Mesenchymal stem cell (in vitro differentiated cells and primary cell): ENCODE results near the gene DUS1L.

Experiments
- DNase-seq: peaks from one replicate; pipeline ENCODE4 v3.0.0-alpha.2; 2013
- H2AFZ ChIP-seq: one replicate; pipeline ENCODE4 v1.6.1; 2013; ENCODE audit warnings: low read depth, mild to moderate bottlenecking, control low read depth, inconsistent platforms, low read length, moderate library complexity
- H2AK5ac ChIP-seq: 2 replicates; pipeline ENCODE4 v1.6.1; 2013; ENCODE audit warnings: low read length, moderate library complexity, mild to moderate bottlenecking, inconsistent platforms; ENCODE audit not compliant: severe bottlenecking
- H2BK120ac ChIP-seq: one replicate; pipeline ENCODE4 v1.6.1; 2013; ENCODE audit warnings: low read depth, mild to moderate bottlenecking, inconsistent platforms, low read length, moderate library complexity
- H2BK12ac ChIP-seq, 2 experiments: one replicate each; pipeline ENCODE4 v1.6.1; 2013; ENCODE audit warnings: inconsistent platforms in 2 of 2, low read length in 2 of 2, mild to moderate bottlenecking in 2 of 2, moderate library complexity in 2 of 2, control low read depth in 1 of 2
- H2BK15ac ChIP-seq: one replicate; pipeline ENCODE4 v1.6.1; 2013; ENCODE audit warnings: mild to moderate bottlenecking, low read depth, inconsistent platforms; ENCODE audit not compliant: poor library complexity, severe bottlenecking
- H2BK5ac ChIP-seq: 2 replicates; pipeline ENCODE4 v1.6.1; 2013; ENCODE audit warnings: low read depth, mild to moderate bottlenecking, low read length, control low read depth, inconsistent platforms; ENCODE audit not compliant: poor library complexity, severe bottlenecking
- H3K14ac ChIP-seq, 2 experiments: one replicate each; pipeline ENCODE4 v1.6.1; 2013; ENCODE audit warnings: inconsistent platforms in 2 of 2, low read length in 2 of 2, control low read depth in 1 of 2, mild to moderate bottlenecking in 1 of 2, moderate library complexity in 1 of 2
- H3K18ac ChIP-seq, 2 experiments: one replicate each; pipeline ENCODE4 v1.6.1; 2013; ENCODE audit warnings: inconsistent platforms in 2 of 2, low read length in 2 of 2, control low read depth in 1 of 2, low read depth in 1 of 2, mild to moderate bottlenecking in 1 of 2
- H3K23ac ChIP-seq, 2 experiments: one replicate each; pipeline ENCODE4 v1.6.1; 2013; ENCODE audit warnings: inconsistent platforms in 2 of 2, low read length in 2 of 2, mild to moderate bottlenecking in 2 of 2, moderate library complexity in 2 of 2, control low read depth in 1 of 2
- H3K27ac ChIP-seq: 2 replicates; pipeline ENCODE4 v1.5.1; 2013; ENCODE audit warnings: mild to moderate bottlenecking, moderate library complexity, low read length, control low read depth, inconsistent platforms; ENCODE audit not compliant: poor library complexity, severe bottlenecking
- H3K27me3 ChIP-seq, 2 experiments: 2 replicates each; pipeline versions ENCODE4 v1.6.1 to v1.7.0; 2013; ENCODE audit warnings: low read length in 2 of 2, mild to moderate bottlenecking in 2 of 2, moderate library complexity in 2 of 2, control low read depth in 1 of 2, inconsistent platforms in 1 of 2; ENCODE audit not compliant: control insufficient read depth in 1 of 2, insufficient read depth in 1 of 2
- H3K36me3 ChIP-seq, 2 experiments: 2 replicates each; pipeline versions ENCODE4 v1.6.1 to v1.7.0; 2013; ENCODE audit warnings: low read length in 2 of 2, control low read depth in 1 of 2, inconsistent platforms in 1 of 2, low read depth in 1 of 2, mild to moderate bottlenecking in 1 of 2; ENCODE audit not compliant: insufficient read depth in 2 of 2, control insufficient read depth in 1 of 2
- H3K4ac ChIP-seq, 2 experiments: one replicate each; pipeline ENCODE4 v1.6.1; 2013; ENCODE audit warnings: inconsistent platforms in 2 of 2, low read length in 2 of 2, mild to moderate bottlenecking in 2 of 2, moderate library complexity in 2 of 2, control low read depth in 1 of 2, low read depth in 1 of 2
- H3K4me1 ChIP-seq: 2 replicates; pipeline ENCODE4 v1.6.1; 2013; ENCODE audit warnings: low read depth, low read length, control low read depth; ENCODE audit not compliant: control insufficient read depth, insufficient read depth
- H3K4me2 ChIP-seq: 2 replicates; pipeline ENCODE4 v1.6.1; 2013; ENCODE audit warnings: low read length, mild to moderate bottlenecking, inconsistent platforms; ENCODE audit not compliant: poor library complexity, severe bottlenecking
- H3K4me3 ChIP-seq, 2 experiments: 2 replicates each; pipeline versions ENCODE4 v1.5.1 to v1.7.0; 2013; ENCODE audit warnings: low read length in 2 of 2, mild to moderate bottlenecking in 2 of 2, control low read depth in 1 of 2, low read depth in 1 of 2; ENCODE audit not compliant: insufficient read depth in 1 of 2
- H3K79me1 ChIP-seq: replicated peaks from 2 replicates; pipeline ENCODE4 v1.6.1; 2013; ENCODE audit warnings: mild to moderate bottlenecking, control low read depth, low read length, inconsistent platforms; ENCODE audit not compliant: poor library complexity, severe bottlenecking
- H3K9ac ChIP-seq: 2 replicates; pipeline ENCODE4 v1.7.0; 2013; ENCODE audit warnings: mild to moderate bottlenecking, low read length, moderate library complexity
- H3K9me3 ChIP-seq: 2 replicates; pipeline ENCODE4 v1.7.0; 2013; ENCODE audit warnings: mild to moderate bottlenecking, low read length; ENCODE audit not compliant: control insufficient read depth
- H4K8ac ChIP-seq: one replicate; pipeline ENCODE4 v1.6.1; 2013; ENCODE audit warnings: inconsistent platforms, mild to moderate bottlenecking, low read length, moderate library complexity
- H4K91ac ChIP-seq: one replicate; pipeline ENCODE4 v1.6.1; 2013; ENCODE audit warnings: mild to moderate bottlenecking, low read length, inconsistent platforms
- WGBS: methylation state at CpG from one replicate; pipeline ENCODE4 v1.1.7; 2013; ENCODE audit warnings: mixed read lengths; 5-methylcytosine and 5-hydroxymethylcytosine counted together

DUS1L gene

DNA sequence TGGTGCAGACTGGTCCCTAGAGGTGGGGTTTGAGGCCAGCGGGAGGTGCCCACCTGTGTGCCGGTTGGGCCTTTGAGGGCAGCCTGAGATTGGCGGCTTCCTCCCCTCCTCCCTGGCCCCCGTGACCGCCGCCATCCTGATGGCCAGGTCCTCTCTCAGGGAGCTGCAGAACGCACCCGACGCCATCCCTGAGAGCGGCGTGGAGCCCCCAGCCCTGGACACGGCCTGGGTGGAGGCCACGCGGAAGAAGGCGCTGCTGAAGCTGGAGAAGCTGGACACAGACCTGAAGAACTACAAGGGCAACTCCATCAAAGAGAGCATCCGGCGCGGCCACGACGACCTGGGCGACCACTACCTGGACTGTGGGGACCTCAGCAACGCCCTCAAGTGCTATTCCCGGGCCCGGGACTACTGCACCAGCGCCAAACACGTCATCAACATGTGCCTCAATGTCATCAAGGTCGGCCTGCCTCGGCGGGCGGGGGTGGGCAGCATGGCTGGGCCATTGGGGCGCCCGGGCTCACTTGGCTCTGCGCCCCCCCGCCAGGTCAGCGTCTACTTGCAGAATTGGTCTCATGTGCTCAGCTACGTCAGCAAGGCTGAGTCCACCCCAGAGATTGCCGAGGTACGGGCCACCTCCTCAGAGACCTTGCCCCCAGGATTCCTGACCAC, 11.1 kb downstream of the DUS1L start:
- Histone ChIP-seq H3K27ac (no peak overlapping the region), H3K9me3 (no peaks in the 10 kb centered on the region), H3K27me3 (no peaks in the 10 kb centered on the region), H3K4me2 (no peak overlapping the region), H3K18ac (no peak overlapping the region), H3K79me1 (peaks cover 49% of the 10 kb centered on the region), H3K23ac (no peak overlapping the region), H3K14ac (no peak overlapping the region), H4K91ac (no peak overlapping the region), H2BK12ac (no peak overlapping the region), H3K36me3 (peaks cover 63 to 79% of the 10 kb centered on the region in 2 experiments), H2BK5ac (no peak overlapping the region), H2BK120ac (no peak overlapping the region), H2AFZ (no peak overlapping the region), H4K8ac (no peak overlapping the region), H3K4me1 (peaks cover 38% of the 10 kb centered on the region), H3K9ac (no peak overlapping the region), H2AK5ac (no peak overlapping the region), H2BK15ac (no peak overlapping the region), H3K4me3 (no peak overlapping the region), H3K4ac (no peak overlapping the region)
- no peak for DNase-seq
- 97% methylated on average over 38 of the region's 38 CpGs for WGBS

DNA sequence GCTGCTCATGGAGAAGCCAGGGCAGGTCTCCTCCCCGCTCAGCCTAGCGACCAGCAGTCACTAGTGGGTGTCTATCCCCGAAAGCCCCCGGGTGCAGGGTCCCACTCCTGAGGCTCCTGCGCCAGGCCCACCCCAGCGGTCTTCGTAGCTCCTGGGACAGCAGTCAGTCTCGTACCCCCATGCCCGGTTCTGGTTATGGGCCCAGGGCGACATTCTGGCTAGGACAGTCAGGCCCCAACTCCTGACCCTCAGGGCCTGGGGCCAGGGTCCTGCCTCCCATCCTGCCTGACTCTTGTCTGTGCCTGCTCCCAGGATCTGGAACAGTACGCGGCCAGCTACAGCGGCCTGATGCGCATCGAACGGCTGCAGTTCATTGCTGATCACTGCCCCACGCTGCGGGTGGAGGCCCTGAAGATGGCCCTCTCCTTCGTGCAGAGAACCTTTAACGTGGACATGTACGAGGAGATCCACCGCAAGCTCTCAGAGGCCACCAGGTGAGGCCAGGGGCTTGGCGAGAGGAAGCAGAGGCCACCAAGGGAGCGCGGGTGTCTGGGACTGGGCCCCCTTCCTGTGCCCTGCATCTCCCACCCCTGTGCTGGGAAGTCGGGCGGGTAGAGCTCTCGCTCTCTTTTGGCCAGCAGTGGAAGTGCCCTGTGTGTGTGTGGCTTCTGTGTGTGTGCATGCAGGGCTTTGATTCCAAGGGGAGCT, 11.9 kb downstream of the DUS1L start:
- H2AFZ ChIP-seq: no peak overlapping the region
- H3K4me1 ChIP-seq: peaks cover 37% of the 10 kb centered on the region
- H2AK5ac ChIP-seq: no peak overlapping the region
- no peak for DNase-seq
- H3K27ac ChIP-seq: no peak overlapping the region
- no peak overlapping the region for H2BK5ac ChIP-seq
- H3K4ac ChIP-seq: no peak overlapping the region
- no peak overlapping the region for H3K18ac ChIP-seq
- peak overlapping the region; percentile 85 for H3K9ac ChIP-seq
- H4K8ac ChIP-seq: no peak overlapping the region
- no peak overlapping the region for H3K23ac ChIP-seq
- H3K4me2 ChIP-seq: no peak overlapping the region
- H4K91ac ChIP-seq: peak overlapping the region; percentile 36
- peak overlapping the region in 1 of 2 experiments; percentile 85 for H3K4me3 ChIP-seq
- no peak overlapping the region for H3K14ac ChIP-seq
- H2BK120ac ChIP-seq: no peak overlapping the region
- WGBS: 98% methylated on average over 28 of the region's 28 CpGs
- no peak overlapping the region for H2BK15ac ChIP-seq
- peaks cover 52% of the 10 kb centered on the region for H3K79me1 ChIP-seq
- H3K9me3 ChIP-seq: no peaks in the 10 kb centered on the region
- no peaks in the 10 kb centered on the region for H3K27me3 ChIP-seq
- no peak overlapping the region for H2BK12ac ChIP-seq
- peaks cover 64 to 79% of the 10 kb centered on the region in 2 experiments for H3K36me3 ChIP-seq

DNA sequence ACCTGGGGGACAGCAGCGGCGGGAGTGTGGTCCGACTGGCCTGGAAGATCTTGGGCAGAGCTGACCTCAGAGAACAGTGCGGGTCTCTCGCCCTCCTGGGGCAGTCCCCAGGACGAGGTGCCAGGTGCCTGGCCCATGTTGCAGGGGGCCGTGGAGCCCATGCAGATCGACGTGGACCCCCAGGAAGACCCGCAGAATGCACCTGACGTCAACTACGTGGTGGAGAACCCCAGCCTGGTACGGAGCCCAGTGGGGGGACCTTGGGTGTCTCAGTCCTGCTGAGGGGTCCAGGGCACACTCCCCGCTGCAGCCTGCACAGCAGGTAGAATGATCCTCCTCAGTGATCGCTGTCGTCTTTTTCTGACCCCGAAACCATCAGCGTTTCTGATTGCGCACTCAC, 12.5 kb downstream of the DUS1L start:
- peak overlapping the region; percentile 88 for H3K4me2 ChIP-seq
- no peaks in the 10 kb centered on the region for H3K9me3 ChIP-seq
- no peak for DNase-seq
- H3K4ac ChIP-seq: no peak overlapping the region
- no peak overlapping the region for H3K23ac ChIP-seq
- no peak overlapping the region for H2BK12ac ChIP-seq
- H3K27ac ChIP-seq: no peak overlapping the region
- no peak overlapping the region for H2BK15ac ChIP-seq
- 94% methylated on average over 19 of the region's 19 CpGs for WGBS
- no peaks in the 10 kb centered on the region for H3K27me3 ChIP-seq
- H3K14ac ChIP-seq: no peak overlapping the region
- H2AK5ac ChIP-seq: no peak overlapping the region
- H2BK120ac ChIP-seq: no peak overlapping the region
- H2BK5ac ChIP-seq: no peak overlapping the region
- no peak overlapping the region for H4K8ac ChIP-seq
- no peak overlapping the region for H4K91ac ChIP-seq
- peak overlapping the region in 1 of 2 experiments; percentile 85 for H3K4me3 ChIP-seq
- peaks cover 54% of the 10 kb centered on the region for H3K79me1 ChIP-seq
- peaks cover 37% of the 10 kb centered on the region for H3K4me1 ChIP-seq
- H3K36me3 ChIP-seq: peaks cover 65 to 79% of the 10 kb centered on the region in 2 experiments
- no peak overlapping the region for H2AFZ ChIP-seq
- H3K18ac ChIP-seq: no peak overlapping the region
- peak overlapping the region; percentile 85 for H3K9ac ChIP-seq

DNA sequence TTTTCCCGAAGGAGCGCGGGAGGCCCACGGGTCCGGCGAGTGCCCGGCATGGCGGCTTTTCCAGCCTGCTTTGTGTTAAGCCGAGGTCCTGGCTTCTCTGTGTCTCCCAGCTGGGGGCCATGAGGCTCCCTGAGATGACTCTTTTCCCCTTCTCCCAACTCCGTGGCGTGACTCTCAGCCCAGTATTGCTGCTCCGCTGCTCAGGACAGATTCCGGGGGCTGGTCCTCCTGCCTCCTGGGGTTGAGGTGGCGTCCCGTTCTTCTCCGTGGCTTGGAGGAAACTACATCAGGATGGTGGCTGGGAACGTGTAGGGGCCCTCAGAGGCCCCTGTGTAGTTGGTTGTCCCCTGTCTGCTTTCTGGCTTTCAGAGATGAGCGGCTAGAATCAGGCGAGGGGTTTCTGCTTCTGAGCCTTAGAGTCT, 13.0 kb downstream of the DUS1L start:
- Histone ChIP-seq H3K14ac (no peak overlapping the region), H2AK5ac (no peak overlapping the region), H3K79me1 (peaks cover 54% of the 10 kb centered on the region), H2BK120ac (no peak overlapping the region), H3K9ac (peak overlapping the region; percentile 85), H4K91ac (no peak overlapping the region), H3K4me2 (peak overlapping the region; percentile 88), H3K18ac (no peak overlapping the region), H3K4me3 (peak overlapping the region; percentile 85 to 89), H2BK15ac (no peak overlapping the region), H2AFZ (no peak overlapping the region), H3K9me3 (no peaks in the 10 kb centered on the region), H3K36me3 (peaks cover 65 to 79% of the 10 kb centered on the region in 2 experiments), H3K4ac (no peak overlapping the region), H3K27ac (no peak overlapping the region), H2BK5ac (no peak overlapping the region), H2BK12ac (no peak overlapping the region), H3K23ac (peak overlapping the region in 1 of 2 experiments; percentile 60), H4K8ac (no peak overlapping the region), H3K27me3 (no peaks in the 10 kb centered on the region), H3K4me1 (peaks cover 37% of the 10 kb centered on the region)
- WGBS: 34% methylated on average over 19 of the region's 19 CpGs
- DNase-seq: no peak
